ENCODE data around the gene LAD1.

LAD1 gene, protein sequence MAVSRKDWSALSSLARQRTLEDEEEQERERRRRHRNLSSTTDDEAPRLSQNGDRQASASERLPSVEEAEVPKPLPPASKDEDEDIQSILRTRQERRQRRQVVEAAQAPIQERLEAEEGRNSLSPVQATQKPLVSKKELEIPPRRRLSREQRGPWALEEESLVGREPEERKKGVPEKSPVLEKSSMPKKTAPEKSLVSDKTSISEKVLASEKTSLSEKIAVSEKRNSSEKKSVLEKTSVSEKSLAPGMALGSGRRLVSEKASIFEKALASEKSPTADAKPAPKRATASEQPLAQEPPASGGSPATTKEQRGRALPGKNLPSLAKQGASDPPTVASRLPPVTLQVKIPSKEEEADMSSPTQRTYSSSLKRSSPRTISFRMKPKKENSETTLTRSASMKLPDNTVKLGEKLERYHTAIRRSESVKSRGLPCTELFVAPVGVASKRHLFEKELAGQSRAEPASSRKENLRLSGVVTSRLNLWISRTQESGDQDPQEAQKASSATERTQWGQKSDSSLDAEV

DNA sequence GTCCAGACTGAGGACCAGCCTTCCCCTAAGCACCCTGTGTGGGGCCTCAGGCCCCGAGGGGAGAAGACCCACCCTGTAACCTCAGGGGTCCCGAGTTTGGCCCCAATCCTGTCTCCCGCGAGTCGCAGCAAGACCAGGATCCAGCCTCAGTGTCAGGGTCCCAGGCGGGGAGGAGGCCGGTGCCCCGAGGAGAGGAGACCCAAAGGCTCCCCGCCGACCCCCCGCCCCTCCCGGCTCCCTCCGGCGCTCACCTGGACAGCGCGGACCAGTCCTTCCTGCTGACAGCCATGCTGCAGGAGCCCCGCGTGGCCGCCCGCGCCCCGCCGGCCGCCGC, at the start of gene LAD1:
Gene LAD1, minus strand, starts transcription at position 307 of the 334 bp plus-strand sequence. Its CDS starts 18 bp downstream, at position 289.
- DNase-seq (ENCODE audit: low read depth, low spot score), result no peak

DNA sequence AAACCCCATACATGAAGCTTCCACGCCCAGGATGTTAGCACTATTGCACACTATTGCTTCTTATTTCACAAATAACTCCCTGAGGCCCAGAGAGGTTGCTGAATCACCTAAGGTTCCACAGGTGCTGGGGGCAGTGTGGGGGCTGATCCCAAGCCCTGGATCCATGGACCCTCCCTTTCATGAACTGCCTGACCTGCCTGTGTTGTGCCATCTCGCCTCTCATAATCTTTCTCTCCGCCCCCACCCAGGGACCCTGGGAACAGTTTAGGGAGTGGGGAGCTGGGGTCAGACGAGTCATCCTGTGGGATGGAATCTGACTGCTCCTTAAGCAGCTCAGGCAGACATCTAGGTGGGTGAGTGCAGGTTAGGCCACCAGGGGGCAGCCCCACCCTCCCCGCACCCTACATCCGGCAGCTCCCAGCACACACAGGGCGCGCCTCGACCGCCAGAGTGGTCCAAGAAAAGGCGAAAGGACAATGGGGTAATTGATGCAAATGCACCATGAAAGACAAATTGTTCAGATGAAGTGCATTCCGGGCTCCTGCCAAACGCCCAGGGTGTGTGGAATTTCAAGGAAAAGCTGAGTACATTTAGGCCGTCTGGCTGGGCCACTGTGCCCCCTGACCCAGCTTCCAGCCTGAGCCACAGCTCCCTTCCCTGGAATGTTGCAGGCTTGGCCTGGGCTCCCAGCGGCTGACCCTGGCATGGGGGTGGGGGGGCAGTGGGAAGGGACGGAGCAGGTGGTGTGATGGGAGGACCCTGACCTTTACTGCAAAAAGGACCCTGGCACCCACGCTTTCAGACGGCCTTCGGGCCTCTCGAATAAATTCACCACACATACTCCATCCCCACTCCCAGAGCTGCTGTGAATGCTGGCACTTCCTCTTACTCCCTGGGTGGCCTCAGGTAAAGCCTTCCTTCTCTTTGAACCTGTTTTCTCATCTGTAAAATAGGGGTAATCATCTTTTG, 49.1 kb upstream of the LAD1 start:
- DNase-seq (ENCODE audit: low read depth, low spot score), result no peak

DNA sequence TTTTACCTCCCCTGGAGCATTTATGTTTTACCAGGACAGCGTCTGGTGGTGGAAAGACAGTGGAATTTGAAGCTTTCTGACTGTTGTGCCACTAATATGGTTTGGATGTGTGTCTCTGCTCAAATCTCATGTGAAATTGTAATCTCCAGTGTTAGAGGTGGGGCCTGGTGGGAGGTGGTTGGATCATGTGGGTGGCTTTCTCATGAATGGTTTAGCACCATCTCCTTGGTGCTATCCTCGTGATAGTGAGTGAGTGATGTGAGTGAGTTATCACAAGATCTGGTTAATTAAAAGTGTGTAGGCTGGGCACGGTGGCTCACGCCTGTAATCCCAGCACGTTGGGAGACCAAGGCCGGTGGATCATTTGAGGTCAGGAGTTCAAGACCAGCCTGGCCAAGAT, 46.2 kb upstream of the LAD1 start:
- DNase-seq (ENCODE audit: low read depth, low spot score), result no peak

DNA sequence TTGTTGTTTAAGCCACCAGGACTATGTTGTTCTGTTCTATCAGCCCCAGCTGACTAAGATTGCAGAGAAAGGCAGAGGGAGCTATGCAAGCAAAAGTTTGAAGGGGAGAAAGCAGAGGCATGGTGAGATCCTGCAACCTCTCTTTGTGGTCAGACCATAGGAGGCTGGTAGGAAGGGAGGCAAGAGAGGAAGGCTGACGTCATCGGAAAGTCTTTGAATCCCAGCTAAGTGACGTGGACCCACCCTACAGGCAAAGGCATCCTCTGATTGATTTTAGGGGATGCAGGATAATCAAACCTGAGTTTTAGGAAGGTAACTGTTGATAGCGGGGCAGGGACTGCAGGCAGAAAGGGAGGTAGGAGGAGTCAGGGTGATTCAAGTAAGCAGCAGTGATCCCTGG, 45.7 kb upstream of the LAD1 start:
- no peak for DNase-seq (ENCODE audit: low read depth, low spot score)

DNA sequence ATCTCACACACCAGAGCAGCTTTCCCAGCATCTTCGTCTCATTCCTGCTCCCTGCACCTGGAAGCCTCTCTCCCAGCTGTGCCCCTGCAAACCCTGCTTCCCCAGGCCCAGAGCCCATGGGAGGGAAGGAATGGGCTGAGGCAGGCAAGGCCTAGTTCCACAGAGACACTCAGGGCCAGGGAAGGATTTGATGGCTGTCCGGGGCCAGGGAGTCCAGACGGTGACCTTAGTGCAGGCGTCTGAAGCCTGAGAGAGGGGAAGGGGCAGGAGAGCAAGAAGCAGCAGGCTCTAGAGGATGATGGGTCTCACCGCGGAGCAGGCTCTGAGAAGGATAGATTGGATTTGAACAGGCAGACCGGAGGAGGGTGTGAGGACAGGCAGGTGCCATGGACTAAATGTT, 44.6 kb upstream of the LAD1 start:
- no peak for DNase-seq (ENCODE audit: low read depth, low spot score)

DNA sequence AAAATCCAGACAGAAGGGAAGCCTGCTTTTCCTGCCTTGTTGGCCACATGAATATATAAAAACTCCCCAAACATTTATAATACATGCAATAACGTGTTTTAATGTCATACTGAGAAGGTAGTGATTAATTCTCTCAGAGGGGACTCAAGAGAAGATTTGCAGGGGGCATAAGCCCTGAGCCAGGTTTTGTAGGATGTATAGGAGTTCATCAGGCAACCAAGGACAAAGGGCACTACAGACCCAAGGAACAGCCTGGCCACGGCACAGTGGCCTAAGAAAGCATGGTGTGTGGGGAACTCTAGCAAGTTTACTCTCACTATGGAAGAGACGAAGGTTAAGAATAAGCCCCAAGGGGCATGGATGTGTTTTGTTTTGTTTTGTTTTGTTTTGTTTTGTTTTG, 37.8 kb upstream of the LAD1 start:
- DNase-seq (ENCODE audit: low read depth, low spot score), result no peak

DNA sequence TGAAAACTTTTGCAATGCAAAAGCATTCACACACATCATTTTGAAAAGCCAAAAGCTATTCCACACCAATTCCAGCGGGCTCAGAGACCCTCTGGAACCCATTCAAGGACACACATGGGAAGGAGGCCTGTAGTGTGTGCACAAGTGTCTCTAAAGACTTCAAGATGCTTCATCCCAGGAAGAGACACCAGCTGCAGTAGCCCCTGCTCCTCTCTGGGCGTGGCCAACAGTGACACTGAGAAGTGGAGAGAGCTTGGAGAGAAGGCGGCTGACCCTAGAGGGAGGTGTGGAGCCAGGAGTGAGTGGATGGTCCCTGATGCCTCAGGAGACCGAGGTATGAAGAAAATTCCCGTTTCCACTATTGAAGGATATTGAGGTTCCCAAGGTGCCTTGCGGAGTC, 37.3 kb upstream of the LAD1 start:
- peak; percentile 48 for DNase-seq (ENCODE audit: low read depth, low spot score)

DNA sequence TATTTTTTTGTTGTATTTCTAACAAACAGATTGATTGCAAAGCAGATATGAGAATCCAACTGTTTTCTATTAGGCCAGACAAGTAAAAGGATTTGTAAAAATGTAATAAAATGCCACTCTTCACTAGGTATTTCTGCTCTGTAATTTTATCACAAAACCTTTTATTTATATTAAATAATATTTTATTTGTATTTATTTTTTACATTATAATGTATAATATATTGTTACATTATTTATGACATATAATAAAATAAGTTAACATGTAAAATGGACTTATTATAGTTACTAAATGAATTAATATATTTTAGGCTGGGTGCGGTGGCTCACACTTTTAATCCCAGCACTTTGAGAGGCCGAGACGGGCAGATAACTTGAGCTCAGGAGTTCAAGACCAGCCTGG, 35.1 kb upstream of the LAD1 start:
- DNase-seq (ENCODE audit: low read depth, low spot score), result no peak

DNA sequence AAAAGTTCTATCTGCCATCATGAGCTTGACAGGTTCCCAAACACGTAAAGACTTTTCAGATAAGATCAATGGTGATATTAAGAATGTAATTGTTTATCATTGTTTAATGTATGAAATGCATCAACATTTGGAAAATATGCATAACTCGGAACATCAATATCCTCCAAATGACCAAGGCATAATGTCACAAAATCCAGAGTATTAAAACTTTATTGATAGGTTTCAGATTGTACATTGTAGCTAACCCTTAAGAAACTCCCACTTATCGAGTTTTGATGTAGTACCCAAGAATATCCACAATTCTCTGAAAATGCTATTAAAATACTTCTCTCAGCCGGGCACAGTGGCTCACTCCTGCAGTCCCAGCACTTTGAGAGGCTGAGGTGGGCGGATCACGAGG, 34.5 kb upstream of the LAD1 start:
- DNase-seq (ENCODE audit: low read depth, low spot score), result no peak

DNA sequence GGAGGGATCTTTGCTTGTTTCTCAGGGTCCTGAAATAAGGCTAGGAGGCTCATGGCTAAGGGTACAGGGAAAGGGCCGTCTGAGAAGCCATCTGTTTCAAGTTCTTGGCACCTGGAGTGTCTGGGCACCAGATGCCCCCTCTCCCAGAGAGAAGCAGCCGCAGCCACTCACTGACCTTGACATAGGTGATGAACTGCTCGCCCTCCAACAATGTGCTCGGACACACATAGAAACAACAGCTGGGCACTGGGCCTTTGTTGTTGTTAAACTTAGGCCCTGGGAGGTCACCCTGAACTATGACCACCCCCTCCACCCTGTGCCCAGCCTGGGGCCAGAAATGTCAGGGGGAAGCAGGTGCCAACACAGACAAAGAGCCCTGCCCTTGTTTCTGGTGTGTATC, 31.7 kb upstream of the LAD1 start:
- no peak for DNase-seq (ENCODE audit: low read depth, low spot score)

DNA sequence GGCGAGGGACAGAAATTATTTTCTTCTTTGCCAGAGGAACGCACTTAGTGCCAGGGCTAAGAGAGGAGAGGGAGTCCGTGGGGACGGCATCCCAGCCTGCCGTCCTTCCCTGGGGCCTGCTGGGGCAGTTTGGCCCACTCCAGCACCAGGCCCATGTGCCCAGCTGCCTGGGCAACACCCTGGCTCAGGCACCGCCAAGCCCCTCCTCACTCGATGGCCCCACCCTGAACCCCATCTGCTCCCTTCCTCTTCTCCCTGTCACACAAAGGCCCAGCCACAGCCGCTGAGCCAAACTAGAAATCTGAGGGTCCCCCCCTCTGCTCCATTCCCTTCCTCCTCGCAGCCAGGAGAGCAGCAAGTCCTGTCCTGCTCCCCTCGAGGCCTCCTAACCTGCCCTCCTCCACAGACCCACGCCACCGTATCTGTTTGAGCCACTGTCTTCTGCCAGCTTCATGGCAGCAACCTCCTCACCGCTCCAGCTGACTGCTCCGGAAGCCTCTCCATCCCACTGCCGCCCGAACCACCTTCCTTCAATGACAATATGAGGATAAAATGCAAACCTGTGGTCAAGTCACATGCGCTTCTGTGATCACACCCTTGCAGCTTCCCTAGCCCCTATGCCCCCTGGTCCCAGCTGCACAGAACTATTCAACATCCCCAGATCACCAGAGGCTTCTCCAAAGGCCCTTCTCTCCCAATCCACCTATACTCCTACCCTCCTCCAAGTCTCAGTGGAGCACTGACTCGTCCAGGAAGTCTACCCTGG, 30.8 kb upstream of the LAD1 start:
- no peak for DNase-seq (ENCODE audit: low read depth, low spot score)

DNA sequence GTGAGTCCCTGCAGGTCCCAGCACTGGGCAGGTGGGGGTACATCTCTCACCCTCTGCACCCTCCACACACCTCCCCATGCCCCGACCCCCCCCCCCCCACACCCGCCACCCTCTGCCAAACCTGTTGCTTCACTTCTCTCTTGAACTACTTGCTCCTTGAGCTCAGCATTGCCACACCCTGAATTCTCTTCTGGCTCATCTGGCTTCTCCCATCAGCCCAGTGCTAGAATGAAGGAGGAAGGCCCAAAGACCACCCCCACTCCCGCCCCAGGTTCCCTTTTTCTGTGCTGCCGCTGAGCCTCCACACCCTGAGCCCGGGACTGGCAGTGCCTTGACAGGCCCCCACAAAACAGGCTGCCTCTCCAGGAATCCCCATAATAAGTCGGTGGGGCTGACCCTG, 28.8 kb upstream of the LAD1 start:
- DNase-seq (ENCODE audit: low read depth, low spot score), result no peak

DNA sequence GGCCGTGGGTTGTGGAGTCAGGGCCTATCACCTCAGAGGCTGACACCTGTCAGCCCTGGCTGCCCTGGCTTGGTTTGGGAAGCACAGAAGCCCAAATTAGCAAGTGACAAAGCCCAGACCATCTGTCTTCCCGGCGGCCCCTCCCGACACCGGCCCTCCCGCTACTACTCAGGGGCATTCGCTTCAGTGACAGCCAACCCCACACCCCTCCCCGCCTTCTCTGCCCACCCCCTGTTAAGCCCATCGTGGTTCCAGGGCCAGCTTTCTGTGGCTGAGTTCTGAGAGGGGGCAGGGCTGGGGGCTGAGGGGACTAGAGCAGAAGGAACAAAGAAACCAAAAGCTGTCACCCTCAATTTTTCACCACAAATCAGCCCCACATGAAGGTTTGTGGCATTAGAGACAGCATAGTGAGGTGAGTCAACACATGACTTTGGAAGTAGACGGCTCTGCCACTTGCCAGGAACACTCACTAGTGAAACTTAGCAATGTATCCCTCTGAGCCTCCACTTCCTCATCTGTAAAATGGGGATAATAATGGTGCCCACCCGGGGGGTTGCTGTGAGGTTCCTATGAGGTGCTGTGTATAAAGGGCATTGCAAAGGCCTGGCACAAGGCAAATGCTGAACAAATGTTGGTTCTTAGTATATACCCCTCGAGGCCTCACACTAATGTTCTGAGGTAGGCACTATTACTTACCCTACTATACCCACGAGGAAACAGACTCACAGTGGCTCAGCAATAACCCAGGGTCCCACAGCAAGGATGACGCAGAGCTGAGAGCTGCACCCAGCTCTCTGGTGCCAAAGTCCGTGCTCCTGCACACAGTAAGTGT, 27.6 kb upstream of the LAD1 start:
- DNase-seq (ENCODE audit: low read depth, low spot score), result no peak

DNA sequence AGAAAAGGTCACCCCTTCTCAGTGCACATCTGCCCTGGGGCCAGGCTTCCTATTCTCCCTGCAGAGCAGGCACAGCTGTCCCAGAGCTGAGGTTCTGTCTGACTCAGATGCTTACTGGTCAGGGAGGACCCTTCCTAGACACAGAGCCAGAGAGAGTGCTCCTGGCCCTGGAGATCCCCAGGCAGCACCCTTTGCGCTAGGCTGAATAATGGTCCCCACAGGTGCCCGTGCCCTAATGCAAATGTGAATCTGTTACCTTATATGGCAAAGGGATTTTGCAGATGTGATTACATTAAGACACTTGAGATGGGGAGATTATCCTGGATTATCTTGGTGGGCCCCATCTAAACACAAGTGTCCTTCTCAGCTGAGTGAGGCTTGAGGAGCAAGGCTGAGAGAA, 25.0 kb upstream of the LAD1 start:
- no peak for DNase-seq (ENCODE audit: low read depth, low spot score)

DNA sequence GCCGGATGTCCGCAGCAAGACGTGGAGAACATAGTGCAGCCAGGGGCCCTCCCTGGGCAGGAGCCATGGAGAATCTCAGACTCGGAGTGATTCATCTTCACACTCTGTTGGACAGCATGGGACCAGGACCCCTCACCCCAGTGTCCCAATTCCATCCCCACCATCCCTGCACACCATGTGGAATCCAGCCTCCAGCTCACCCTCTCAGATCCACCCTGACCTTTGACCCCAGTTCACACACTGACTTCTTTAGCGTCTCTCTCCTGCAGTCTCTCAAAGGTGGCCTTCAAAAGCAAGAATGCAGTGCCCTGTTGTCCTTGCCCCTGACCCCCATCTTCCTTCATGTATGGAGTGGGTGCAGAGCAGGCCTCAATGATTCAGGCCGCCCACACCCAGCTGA, 24.5 kb upstream of the LAD1 start:
- DNase-seq (ENCODE audit: low read depth, low spot score), result no peak

DNA sequence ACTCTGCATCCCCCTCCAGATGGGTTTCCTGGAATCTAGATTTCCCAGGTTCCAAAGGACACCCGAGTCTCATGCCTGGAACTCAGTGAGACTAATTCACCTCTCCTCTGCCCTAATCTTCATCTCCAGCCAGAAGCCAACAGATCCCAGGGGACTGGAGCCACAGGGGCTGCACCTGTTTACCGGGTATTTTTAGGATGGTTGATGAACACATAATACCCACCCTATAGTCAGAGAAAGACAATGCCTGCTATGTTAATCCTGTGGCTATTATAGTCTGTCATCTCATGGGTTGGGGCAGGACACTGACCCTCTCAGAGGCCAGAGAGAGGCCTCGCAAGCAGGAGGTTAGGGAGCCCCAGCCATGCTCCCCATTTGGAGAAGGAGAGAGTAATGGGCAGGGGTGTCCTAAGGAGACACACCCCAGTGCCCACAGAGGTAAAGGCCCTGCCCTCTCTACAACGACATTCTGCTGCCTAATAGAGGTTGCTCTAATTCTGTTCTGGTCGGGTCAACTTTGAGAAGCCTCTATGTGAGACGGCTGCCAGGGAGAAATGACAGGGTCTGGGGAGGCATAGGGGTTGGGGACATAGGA, 23.4 kb upstream of the LAD1 start:
- no peak for DNase-seq (ENCODE audit: low read depth, low spot score)

DNA sequence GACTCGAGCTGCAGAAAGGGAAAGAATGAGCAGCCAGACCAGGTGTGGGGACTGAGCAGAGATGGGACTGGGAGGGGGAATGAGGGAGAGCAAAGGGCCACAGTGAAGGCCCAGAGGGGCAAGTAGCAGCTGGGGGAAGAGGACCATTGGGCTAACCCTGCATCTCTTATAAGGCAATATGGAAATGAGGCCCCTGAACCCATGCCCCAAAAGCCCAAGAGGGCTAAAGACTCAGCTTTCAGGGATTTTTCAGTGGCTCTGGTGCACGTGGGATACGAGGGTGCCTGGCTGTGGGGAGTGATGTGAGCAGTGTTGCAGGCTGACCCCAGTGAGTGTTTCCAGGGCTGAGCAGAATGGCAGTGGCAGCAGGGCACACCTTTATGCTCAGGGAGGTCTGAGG, 22.9 kb upstream of the LAD1 start:
- no peak for DNase-seq (ENCODE audit: low read depth, low spot score)

DNA sequence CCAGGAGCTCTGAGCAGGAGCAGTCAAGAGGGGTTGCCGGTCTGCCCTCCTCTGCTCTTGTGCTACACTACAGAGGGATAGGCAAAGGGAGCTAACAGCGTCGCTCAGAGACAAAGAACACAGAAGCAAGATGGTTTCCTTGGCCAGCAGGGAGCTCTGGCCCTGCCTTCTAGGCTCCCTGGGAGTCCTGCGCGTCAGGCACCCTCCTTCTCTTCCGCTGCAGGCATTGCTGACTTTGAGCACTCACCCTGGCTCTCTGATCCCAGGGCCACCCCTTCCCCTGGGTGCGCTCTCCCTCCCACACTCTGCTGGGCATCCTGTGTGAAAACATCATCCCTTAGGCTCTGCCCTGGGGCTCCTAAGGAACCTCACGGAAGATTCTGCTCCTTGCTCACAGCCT, 21.9 kb upstream of the LAD1 start:
- DNase-seq (ENCODE audit: low read depth, low spot score), result no peak

DNA sequence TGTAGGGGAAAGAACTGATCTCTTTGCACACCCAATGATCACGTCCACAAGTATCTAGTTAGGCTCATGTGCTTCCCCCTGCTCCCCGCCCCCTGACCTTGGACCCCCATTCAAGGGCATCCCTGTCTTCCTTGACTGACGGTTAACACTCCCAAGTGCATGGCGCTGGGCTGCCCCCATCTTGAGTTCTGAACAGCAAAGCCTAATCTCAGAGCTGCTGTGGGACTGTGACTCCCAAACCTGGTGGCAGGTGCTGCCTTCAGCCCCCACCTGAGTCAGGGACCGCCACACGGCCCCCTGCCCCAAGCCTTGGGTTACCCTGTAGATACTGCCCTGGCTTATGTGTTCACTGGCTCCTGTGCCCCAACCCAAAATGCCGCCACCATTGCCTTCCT, 21.5 kb upstream of the LAD1 start:
- no peak for DNase-seq (ENCODE audit: low read depth, low spot score)

DNA sequence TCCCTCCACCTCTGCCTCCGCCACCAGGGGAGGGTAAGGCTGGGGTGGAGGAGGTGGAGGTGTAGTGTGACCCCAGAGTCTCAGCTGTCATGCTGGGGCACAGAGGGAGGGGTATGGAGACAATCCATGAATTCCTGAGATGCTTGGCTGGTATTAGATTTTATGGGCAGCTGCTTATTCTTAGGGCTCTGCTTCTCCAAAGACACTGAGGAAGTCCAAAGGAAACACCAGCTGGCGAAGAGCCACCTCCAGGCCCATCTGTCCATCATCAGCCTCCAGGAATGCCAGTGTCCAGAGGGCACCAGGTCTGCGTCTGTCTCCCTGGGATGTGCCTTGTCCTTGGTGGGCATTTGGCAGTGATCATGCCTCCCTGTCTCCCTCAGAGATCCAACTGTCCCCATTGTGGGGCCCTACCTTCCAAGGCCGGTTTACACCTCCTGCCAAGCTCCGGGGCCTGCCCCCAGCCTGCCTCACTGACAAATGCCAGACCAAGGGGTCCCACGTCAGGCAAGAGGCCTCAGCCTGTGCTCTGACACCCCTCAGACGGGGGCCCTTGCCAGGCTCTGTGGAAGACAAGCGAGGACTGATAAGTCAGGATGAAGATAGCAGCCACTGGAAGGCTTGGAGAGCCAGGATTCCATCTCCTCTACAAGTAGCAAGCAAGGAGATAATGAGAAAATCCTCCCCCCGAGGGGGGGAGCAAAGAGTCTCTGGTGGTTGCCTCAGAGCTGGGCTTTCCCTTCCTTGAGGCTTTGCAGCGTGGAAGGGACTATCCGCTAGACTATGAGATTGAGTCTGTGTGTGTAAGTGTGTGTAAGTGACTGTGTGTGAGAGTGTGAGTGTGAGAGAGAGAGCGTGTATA, 20.9 kb upstream of the LAD1 start:
- no peak for DNase-seq (ENCODE audit: low read depth, low spot score)

All from iPS DF 19.7 (cell line).